PC-9 (cell line): ENCODE data around the gene PIEZO2.
A peak's percentile ranks its signal among the peaks of the same experiment; 100 is the strongest.

Source experiments
- EZH2 ChIP-seq: fragments of 200-600 bp; sonication (generic); IDR thresholded peaks from 2 replicates; pipeline ENCODE4 v1.8.0; 2017; ENCODE audit warnings: antibody characterized with exemption, low read depth
- TF ChIP-seq, protein P1 (sequence below): fragments of 200-600 bp; sonication (generic); conservative IDR thresholded peaks from 2 replicates; pipeline ENCODE4 v1.6.1; 2017; ENCODE audit warnings: mixed run types, antibody characterized with exemption, mild to moderate bottlenecking, moderate library complexity

DNA sequence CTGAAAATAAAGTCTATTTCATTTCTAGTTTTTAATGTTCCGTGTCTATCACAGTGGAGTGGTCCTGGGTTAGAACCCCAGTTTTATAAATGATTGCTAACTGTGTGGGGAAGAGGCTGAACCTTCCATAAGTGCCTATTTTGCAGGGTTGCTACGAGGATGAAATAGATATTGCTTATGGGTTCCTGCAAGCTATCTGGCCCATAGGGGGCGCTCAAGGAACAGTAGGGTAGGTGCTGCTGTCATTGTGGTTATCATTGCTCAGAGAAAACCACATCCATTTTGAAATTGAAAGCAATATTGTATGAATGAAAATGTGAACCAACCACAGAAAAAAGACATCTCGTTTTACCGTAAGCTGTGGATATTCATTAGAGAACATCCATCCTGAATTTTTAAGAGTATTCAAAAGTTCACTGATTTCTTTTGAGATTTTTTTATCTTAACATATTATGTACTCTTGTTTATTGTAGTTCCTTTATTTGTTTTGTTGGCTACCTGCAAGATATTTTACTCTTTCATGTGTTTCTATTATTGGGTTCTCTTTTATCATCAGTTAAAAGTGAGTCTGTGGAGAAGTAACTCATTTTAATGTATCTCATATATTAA, 362.0 kb downstream of the PIEZO2 start:
- TF ChIP-seq, protein P1, sequence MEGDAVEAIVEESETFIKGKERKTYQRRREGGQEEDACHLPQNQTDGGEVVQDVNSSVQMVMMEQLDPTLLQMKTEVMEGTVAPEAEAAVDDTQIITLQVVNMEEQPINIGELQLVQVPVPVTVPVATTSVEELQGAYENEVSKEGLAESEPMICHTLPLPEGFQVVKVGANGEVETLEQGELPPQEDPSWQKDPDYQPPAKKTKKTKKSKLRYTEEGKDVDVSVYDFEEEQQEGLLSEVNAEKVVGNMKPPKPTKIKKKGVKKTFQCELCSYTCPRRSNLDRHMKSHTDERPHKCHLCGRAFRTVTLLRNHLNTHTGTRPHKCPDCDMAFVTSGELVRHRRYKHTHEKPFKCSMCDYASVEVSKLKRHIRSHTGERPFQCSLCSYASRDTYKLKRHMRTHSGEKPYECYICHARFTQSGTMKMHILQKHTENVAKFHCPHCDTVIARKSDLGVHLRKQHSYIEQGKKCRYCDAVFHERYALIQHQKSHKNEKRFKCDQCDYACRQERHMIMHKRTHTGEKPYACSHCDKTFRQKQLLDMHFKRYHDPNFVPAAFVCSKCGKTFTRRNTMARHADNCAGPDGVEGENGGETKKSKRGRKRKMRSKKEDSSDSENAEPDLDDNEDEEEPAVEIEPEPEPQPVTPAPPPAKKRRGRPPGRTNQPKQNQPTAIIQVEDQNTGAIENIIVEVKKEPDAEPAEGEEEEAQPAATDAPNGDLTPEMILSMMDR = peak; percentile 79
- TF ChIP-seq EZH2 = no peak
